ENCODE results near the gene FHIT. TPM values are rescaled to one million over a fixed set of nuclear protein-coding genes. Genes with fewer than 3 reads are reported as not detected.

The FHIT gene
- total RNA-seq, 4 donors from 2014 or later, result 0.72 to 5.2 (median 2.1) TPM

DNA sequence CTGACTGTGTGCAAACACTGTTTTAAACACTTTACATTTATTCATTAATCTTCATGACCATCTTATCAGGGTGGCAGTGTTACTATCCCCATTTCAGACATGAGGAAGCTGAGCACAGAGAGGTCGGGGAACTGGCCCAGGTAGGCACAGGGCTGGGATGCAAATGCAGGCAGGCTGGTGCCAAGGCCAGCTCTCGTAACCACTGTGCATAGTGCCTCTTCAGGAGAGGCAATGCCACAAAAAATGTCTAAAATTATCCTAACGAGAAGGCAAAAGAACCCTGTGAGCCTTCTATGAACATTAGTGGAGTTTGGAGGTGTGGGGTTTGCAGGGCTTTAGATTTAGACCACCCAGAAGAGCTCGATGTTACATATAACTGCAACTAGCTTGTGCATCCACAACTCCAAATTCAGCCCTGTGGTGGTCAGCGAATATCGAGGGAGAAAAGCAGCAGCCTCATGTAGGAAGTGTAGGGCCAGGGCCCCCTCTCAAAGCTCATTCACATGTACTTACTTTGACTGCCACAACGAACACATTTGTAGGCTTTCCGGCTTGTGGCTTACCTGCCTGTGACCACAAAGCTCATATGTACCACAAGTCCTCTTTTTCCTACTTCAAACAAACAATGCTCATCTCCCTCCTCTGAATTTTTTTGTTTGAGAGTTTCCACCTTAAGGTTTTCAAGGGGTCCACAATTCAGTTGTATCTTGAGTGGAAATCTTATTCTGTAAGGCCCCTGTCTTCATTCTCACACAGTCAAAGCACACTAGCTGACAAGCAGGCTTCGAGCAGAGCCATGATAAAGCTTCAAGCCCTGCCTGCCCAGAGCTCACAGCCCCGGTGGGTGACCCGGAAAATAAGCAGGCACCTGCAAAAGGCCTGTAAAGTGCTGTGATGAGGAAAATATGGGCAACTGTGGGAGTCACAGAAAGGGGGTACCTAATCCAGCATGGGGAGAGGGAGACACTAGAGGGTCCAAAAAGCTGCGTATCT, 1478.5 kb downstream of the FHIT start:
- no peak for TF ChIP-seq POLR2A (IDR thresholded peaks at IDR 0.05)
- TF ChIP-seq, protein P1, sequence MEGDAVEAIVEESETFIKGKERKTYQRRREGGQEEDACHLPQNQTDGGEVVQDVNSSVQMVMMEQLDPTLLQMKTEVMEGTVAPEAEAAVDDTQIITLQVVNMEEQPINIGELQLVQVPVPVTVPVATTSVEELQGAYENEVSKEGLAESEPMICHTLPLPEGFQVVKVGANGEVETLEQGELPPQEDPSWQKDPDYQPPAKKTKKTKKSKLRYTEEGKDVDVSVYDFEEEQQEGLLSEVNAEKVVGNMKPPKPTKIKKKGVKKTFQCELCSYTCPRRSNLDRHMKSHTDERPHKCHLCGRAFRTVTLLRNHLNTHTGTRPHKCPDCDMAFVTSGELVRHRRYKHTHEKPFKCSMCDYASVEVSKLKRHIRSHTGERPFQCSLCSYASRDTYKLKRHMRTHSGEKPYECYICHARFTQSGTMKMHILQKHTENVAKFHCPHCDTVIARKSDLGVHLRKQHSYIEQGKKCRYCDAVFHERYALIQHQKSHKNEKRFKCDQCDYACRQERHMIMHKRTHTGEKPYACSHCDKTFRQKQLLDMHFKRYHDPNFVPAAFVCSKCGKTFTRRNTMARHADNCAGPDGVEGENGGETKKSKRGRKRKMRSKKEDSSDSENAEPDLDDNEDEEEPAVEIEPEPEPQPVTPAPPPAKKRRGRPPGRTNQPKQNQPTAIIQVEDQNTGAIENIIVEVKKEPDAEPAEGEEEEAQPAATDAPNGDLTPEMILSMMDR (IDR thresholded peaks at IDR 0.05 in 4 of 5, conservative IDR thresholded peaks at IDR 0.05 in 1 of 5), result no peak
- H3K27me3 ChIP-seq, result no peaks in the 10 kb centered on the region
- ATAC-seq (no peak), DNase-seq (no peak)
- intact Hi-C loops (cut with DNase I; ENCODE audit: low total_unique reads), result no loop called here
- no peaks in the 10 kb centered on the region for H3K4me1 ChIP-seq
- H3K4me3 ChIP-seq, result no peak overlapping the region
- no peaks in the 10 kb centered on the region for H3K36me3 ChIP-seq
- H3K27ac ChIP-seq, result no peak overlapping the region
- in situ Hi-C loops (cut with MboI; ENCODE audit: low sequenced_read_pairs in 4 of 4), result no loop called here
- no peaks in the 10 kb centered on the region for H3K9me3 ChIP-seq

- TF ChIP-seq, protein P1 (IDR thresholded peaks at IDR 0.05 in 4 of 5, conservative IDR thresholded peaks at IDR 0.05 in 1 of 5), result no peak
- TF ChIP-seq POLR2A (IDR thresholded peaks at IDR 0.05), result no peak
- DNase-seq (no peak), ATAC-seq (no peak)
- Histone ChIP-seq H3K36me3 (no peaks in the 10 kb centered on the region), H3K4me3 (no peak overlapping the region), H3K27me3 (no peaks in the 10 kb centered on the region), H3K27ac (no peak overlapping the region), H3K9me3 (no peaks in the 10 kb centered on the region), H3K4me1 (no peaks in the 10 kb centered on the region)
- in situ Hi-C loops (cut with MboI; ENCODE audit: low sequenced_read_pairs in 4 of 4), result no loop called here
- intact Hi-C loops (cut with DNase I; ENCODE audit: low total_unique reads), result no loop called here
Measured at GRCh38 chr3:59771768-59772181, 1479.5 kb downstream of the FHIT start.

DNA sequence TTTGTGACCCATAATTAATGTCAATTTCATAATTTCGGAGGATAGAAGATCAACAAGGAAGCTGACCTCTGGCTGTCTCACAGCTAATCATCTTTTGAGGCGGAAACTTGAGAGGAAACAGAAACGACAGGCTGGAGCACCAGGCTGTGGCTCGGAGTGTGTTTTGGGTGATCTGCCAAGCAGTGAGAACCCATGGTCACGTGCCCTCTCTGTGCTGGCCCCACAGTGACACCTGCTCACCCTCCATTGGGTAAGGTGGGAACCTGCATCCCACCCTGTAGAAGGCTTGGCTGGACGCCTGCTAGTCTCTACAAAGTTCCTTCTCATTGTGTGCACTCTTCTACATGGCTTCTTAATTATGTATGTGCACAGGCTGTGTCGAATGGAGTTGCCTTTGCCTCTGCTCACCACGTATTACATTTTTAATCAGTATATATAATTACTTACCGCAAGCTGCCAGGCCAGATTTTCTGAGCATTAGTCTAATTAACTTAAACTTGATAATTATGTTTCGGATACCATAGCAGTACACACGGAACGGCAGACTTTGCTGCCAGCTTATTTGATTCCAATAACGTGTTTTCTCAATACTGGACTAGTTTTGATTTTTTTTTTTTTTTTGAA, 1482.0 kb downstream of the FHIT start:
- TF ChIP-seq, protein P1 (IDR thresholded peaks at IDR 0.05 in 4 of 5, conservative IDR thresholded peaks at IDR 0.05 in 1 of 5), result no peak
- no peak for TF ChIP-seq POLR2A (IDR thresholded peaks at IDR 0.05)
- intact Hi-C loops (cut with DNase I; ENCODE audit: low total_unique reads) (no loop called here), in situ Hi-C loops (cut with MboI; ENCODE audit: low sequenced_read_pairs in 4 of 4) (no loop called here)
- no peaks in the 10 kb centered on the region for H3K36me3 ChIP-seq
- no peak overlapping the region for H3K27ac ChIP-seq
- no peak overlapping the region for H3K4me3 ChIP-seq
- ATAC-seq (no peak), DNase-seq (no peak)
- H3K27me3 ChIP-seq, result no peaks in the 10 kb centered on the region
- H3K9me3 ChIP-seq, result no peaks in the 10 kb centered on the region
- H3K4me1 ChIP-seq, result no peaks in the 10 kb centered on the region

- in situ Hi-C loops (cut with MboI; ENCODE audit: low sequenced_read_pairs in 4 of 4) (no loop called here), intact Hi-C loops (cut with DNase I; ENCODE audit: low total_unique reads) (no loop called here)
- no peaks in the 10 kb centered on the region for H3K36me3 ChIP-seq
- H3K4me1 ChIP-seq, result no peaks in the 10 kb centered on the region
- DNase-seq, result no peak
- no peak for TF ChIP-seq POLR2A (IDR thresholded peaks at IDR 0.05)
- TF ChIP-seq, protein P1 (IDR thresholded peaks at IDR 0.05 in 4 of 5, conservative IDR thresholded peaks at IDR 0.05 in 1 of 5), result no peak
- no peak overlapping the region for H3K27ac ChIP-seq
- H3K4me3 ChIP-seq, result no peak overlapping the region
- H3K9me3 ChIP-seq, result no peaks in the 10 kb centered on the region
- ATAC-seq, result peak; percentile 60 to 80
- H3K27me3 ChIP-seq, result no peaks in the 10 kb centered on the region
Measured at GRCh38 chr3:59766200-59766872, 1484.9 kb downstream of the FHIT start.
